Stomach (tissue), 9 donors: Measurements from ENCODE around the gene COL18A1. TPM values are rescaled to one million over a fixed set of nuclear protein-coding genes. Genes with fewer than 3 reads are reported as not detected.
"Not testable (repeated sequence)": the region's sequence is repeated elsewhere in the genome, so short reads cannot be mapped to it uniquely, and the experiment has no call there.

Experiments
- DNase-seq, 2 donors: peaks; one replicate each; pipeline versions ENCODE4 v3.0.0 to v3.0.0-alpha.2; 2013 to 2019
- H3K27ac ChIP-seq, 5 donors: fragments of 200-600 bp in 4 of 5; sonication (generic) in 4 of 5; one replicate each; pipeline ENCODE4 v1.5.1; 2013 to 2019; ENCODE audit warnings: mild to moderate bottlenecking in 1 of 5, moderate library complexity in 1 of 5
- H3K27me3 ChIP-seq, 3 donors: fragments of 200-600 bp; sonication (generic); one replicate each; pipeline ENCODE4 v1.5.1; 2017 to 2019; ENCODE audit warnings: mixed run types in 1 of 3
- H3K36me3 ChIP-seq, 4 donors: fragments of 200-600 bp; sonication (generic); 1 replicate in 3 of 4; 2 replicates in 1 of 4; pipeline ENCODE4 v1.5.1; 2016 to 2019
- H3K4me1 ChIP-seq, 4 donors: fragments of 200-600 bp; sonication (generic); one replicate each; pipeline ENCODE4 v1.5.1; 2016 to 2019
- H3K4me3 ChIP-seq, 4 donors: fragments of 200-600 bp; sonication (generic) in 3 of 4; one replicate each; pipeline ENCODE4 v1.5.1; 2016 to 2019; ENCODE audit warnings: mild to moderate bottlenecking in 1 of 4
- H3K9me3 ChIP-seq, 4 donors: fragments of 200-600 bp; sonication (generic); one replicate each; pipeline ENCODE4 v1.5.1; 2016 to 2019
- EP300 ChIP-seq: sonication (generic); formaldehyde crosslinking; IDR thresholded peaks from one replicate; pipeline ENCODE4 v1.6.1; 2017; ENCODE audit warnings: antibody characterized with exemption
- POLR2A ChIP-seq, 4 donors: fragments of 450-650 bp; IDR thresholded peaks; one replicate each; pipeline ENCODE4 v1.6.1; 2016; ENCODE audit warnings: antibody characterized with exemption in 4 of 4, control low read depth in 2 of 4, mild to moderate bottlenecking in 1 of 4, moderate library complexity in 1 of 4
- POLR2AphosphoS5 ChIP-seq, 3 donors: sonication (generic); formaldehyde crosslinking; IDR thresholded peaks; one replicate each; pipeline ENCODE4 v1.6.1; 2016; ENCODE audit warnings: antibody characterized with exemption in 3 of 3
- WGBS, 5 donors: extraction: QIAGEN DNeasy Blood & Tissue Kit in 3 of 5; methylation state at CpG; one replicate each; pipeline versions ENCODE4 v1.1.5 to v1.1.7; 2013 to 2018; 5-methylcytosine and 5-hydroxymethylcytosine counted together
- intact Hi-C: fragments of 100-400 bp; cut with DNase I; formaldehyde crosslinking; loops from one replicate; pipeline ENCODE4 v1.15.1; 2023; ENCODE audit warnings: low total_unique reads
- polyA plus RNA-seq, 3 donors: library from polyadenylated mRNA; stranded (reverse); fragments of 200-250 nt; gene quantifications; one replicate each; pipeline ENCODE4 v1.2.3, GENCODE V29; 2013
- total RNA-seq, 5 donors: library from RNA; depleted of rRNA; stranded (reverse); fragments of >200 nt; gene quantifications; one replicate each; pipeline versions ENCODE4 v1.1.0 to v1.2.3, GENCODE V29; 2014 to 2016
- TF ChIP-seq, protein P1 (sequence below), 7 experiments: fragments of 450-650 bp in 4 of 7; fragments of 200-600 bp in 3 of 7; sonication (generic) in 3 of 7; IDR thresholded peaks; one replicate each; pipeline ENCODE4 v1.5.1; 2016 to 2019; ENCODE audit warnings: antibody characterized with exemption in 7 of 7, control low read depth in 2 of 7, mild to moderate bottlenecking in 1 of 7
- donor health status: healthy with polysubstance abuse.
- donor health status: Bipolar disorder and iron deficiency.
- donor health status: healthy.

Gene COL18A1
- total and polyA plus RNA-seq, 8 donors: 19.8 to 212 (median 34.6) TPM

- no peaks in the 10 kb centered on the region for H3K9me3 ChIP-seq
- no peak overlapping the region for H3K4me3 ChIP-seq
- intact Hi-C loops: no loop called here
- no peak for TF ChIP-seq POLR2A (IDR thresholded peaks at IDR 0.05)
- TF ChIP-seq, protein P1, sequence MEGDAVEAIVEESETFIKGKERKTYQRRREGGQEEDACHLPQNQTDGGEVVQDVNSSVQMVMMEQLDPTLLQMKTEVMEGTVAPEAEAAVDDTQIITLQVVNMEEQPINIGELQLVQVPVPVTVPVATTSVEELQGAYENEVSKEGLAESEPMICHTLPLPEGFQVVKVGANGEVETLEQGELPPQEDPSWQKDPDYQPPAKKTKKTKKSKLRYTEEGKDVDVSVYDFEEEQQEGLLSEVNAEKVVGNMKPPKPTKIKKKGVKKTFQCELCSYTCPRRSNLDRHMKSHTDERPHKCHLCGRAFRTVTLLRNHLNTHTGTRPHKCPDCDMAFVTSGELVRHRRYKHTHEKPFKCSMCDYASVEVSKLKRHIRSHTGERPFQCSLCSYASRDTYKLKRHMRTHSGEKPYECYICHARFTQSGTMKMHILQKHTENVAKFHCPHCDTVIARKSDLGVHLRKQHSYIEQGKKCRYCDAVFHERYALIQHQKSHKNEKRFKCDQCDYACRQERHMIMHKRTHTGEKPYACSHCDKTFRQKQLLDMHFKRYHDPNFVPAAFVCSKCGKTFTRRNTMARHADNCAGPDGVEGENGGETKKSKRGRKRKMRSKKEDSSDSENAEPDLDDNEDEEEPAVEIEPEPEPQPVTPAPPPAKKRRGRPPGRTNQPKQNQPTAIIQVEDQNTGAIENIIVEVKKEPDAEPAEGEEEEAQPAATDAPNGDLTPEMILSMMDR (IDR thresholded peaks at IDR 0.05): no peak
- no peak for TF ChIP-seq POLR2AphosphoS5 (IDR thresholded peaks at IDR 0.05)
- no peak for TF ChIP-seq EP300
- H3K27ac ChIP-seq: peak overlapping the region; percentile 61 to 72 (median 65)
- 84 to 95% (median 90%) methylated on average over 16 to 17 of the region's 17 CpGs for WGBS, 5 donors
- no peaks in the 10 kb centered on the region for H3K36me3 ChIP-seq
- DNase-seq: no peak
- peaks cover 26 to 40% (median 27%) of the 10 kb centered on the region in 4 donors for H3K4me1 ChIP-seq
- no peaks in the 10 kb centered on the region for H3K27me3 ChIP-seq
Observed at GRCh38 chr21:45366476-45366875, 38.5 kb upstream of the COL18A1 start.

DNA sequence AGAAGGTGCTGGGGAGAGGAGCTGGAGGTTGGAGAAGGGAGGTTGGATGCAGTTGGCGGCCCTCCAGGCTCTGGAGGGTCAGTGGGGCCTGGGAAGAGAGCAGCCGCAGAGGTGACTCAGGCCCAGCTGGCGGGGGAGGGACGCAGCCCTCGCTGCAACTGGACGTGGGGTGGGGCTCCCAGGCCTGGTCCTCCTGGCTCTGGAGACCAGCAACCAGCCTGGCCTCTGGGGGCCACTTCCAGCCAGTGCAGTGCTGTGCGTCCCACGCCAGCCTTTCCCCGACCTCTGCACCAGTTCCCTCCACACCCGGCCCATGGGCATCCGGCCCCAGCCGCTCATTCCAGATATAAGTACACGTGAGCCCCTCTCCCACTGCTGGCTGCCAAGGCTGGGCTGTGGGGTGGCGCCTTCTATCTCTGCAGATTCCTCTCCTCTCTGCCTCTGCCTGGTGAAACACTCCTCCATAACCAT, 38.0 kb upstream of the COL18A1 start:
- DNase-seq: peak; percentile 50 to 80
- H3K4me1 ChIP-seq: peaks cover 26 to 40% (median 27%) of the 10 kb centered on the region in 4 donors
- H3K4me3 ChIP-seq: no peak overlapping the region
- no peaks in the 10 kb centered on the region for H3K9me3 ChIP-seq
- intact Hi-C loops: no loop called here
- H3K27me3 ChIP-seq: peaks cover 0 to 2% (median 0%) of the 10 kb centered on the region in 3 donors
- peak overlapping the region; percentile 61 to 72 (median 65) for H3K27ac ChIP-seq
- peak in 1 of 3 donors; percentile 51 for TF ChIP-seq POLR2AphosphoS5 (IDR thresholded peaks at IDR 0.05)
- no peak for TF ChIP-seq POLR2A (IDR thresholded peaks at IDR 0.05)
- WGBS, 5 donors: 35 to 55% (median 43%) methylated on average over 2 to 14 of the region's 14 CpGs
- no peaks in the 10 kb centered on the region for H3K36me3 ChIP-seq

DNA sequence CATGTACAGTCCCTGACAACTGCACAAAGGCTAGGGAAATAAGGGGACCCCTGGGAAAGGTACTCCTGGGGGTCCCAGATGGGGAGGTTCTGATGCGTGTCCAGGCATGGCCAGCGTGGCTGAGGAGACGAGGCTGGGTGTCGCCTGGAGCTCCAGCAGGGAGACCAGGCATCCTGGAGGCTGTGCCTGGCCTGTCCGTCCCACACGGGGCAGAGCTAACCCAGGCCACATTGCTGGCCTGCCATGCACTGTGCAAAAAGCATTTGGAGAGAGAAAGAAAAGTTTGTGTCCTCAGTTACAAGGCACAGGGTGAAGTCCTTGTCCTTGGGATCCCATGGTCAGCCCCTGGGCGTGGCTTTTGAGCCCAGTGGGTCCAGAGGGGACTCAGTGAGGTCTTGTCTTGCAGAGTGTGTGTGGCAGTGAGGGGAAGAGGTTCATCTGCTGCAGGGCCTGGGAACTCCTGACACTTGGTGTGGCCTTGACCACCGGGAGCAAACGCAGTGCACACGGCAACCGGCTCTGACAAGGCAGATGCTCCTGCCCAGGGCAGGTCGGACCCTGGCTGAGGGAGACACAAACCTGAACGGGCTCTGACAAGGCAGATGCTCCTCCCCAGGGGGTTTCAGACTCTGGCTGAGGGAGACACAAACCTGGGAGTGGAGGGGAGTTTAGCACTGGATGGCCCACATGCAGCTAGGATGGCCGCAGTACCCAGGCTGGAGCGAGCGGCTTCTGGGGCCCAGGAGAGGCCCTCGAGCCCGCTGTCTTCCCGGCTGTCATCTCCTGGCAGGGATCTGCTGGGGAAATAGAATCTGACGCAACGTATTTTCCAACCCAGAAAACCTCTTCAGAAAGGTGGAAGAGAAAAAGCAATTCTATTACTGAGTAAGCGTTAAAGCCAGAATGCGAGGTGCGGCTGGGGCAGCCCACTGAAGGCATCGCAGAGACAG, 37.3 kb upstream of the COL18A1 start:
- Histone ChIP-seq H3K27me3 (peaks cover 0 to 4% (median 0%) of the 10 kb centered on the region in 3 donors), H3K4me1 (peaks cover 26 to 40% (median 27%) of the 10 kb centered on the region in 4 donors), H3K9me3 (no peaks in the 10 kb centered on the region), H3K4me3 (no peak overlapping the region), H3K36me3 (no peaks in the 10 kb centered on the region), H3K27ac (peak overlapping the region; percentile 29 to 72 (median 62))
- WGBS, 5 donors: 79 to 89% (median 81%) methylated on average over 19 to 25 of the region's 25 CpGs
- DNase-seq: no peak
- TF ChIP-seq, protein P1 (IDR thresholded peaks at IDR 0.05): no peak
- TF ChIP-seq POLR2A (IDR thresholded peaks at IDR 0.05) (no peak), EP300 (no peak), POLR2AphosphoS5 (IDR thresholded peaks at IDR 0.05) (no peak)
- intact Hi-C loops: no loop called here

DNA sequence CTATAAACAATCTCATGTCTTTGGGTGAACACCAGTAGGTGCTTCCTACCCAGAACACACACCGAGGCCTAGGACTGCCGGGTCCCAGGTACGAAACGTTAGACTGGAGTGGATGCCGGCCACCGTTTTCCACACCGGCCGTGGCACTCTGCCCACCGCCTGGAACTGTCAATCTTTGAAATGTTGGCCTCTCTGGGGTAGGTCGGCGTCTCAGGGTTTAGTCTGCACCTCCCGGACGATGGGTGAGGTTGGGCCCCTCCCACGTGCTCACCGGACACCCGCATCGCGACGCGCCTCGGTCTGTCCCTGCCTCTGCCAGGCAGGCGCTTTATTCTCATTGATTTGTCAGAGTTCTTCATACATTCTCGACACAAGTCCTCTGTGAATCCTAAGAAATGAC, 35.9 kb upstream of the COL18A1 start:
- H3K9me3 ChIP-seq, H3K27ac ChIP-seq, DNase-seq, H3K4me3 ChIP-seq, intact Hi-C loops, H3K36me3 ChIP-seq: not testable (repeated sequence)
- WGBS, 5 donors: 87 to 93% (median 91%) methylated on average over 23 of the region's 23 CpGs
- peaks cover 0 to 18% (median 0%) of the 10 kb centered on the region in 3 donors for H3K27me3 ChIP-seq
- peaks cover 19 to 32% (median 22%) of the 10 kb centered on the region in 4 donors for H3K4me1 ChIP-seq

DNA sequence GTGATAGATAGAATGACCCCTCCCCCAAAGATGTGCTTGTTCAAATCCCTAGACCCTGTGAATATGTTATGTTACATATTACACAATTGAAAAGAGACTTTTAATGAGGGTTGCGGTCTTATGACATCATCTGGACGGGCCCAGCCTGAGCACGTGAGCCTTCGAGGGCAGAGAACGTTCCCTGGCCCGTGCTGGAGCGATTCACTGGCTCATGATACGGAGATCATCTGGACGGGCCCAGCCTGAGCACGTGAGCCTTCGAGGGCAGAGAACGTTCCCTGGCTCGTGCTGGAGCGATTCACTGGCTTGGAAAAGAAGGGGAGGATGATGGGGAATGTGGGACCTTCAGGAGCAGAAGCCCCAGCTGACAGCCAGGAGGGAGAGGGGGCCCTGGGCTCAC, 34.4 kb upstream of the COL18A1 start:
- Histone ChIP-seq H3K27ac (peak overlapping the region in 1 of 5 donors; percentile 42), H3K9me3 (no peaks in the 10 kb centered on the region), H3K4me3 (no peak overlapping the region), H3K36me3 (no peaks in the 10 kb centered on the region), H3K27me3 (peaks cover 0 to 29% (median 0%) of the 10 kb centered on the region in 3 donors), H3K4me1 (peaks cover 6 to 17% (median 8%) of the 10 kb centered on the region in 4 donors)
- no peak for TF ChIP-seq EP300
- TF ChIP-seq POLR2A (IDR thresholded peaks at IDR 0.05): no peak
- TF ChIP-seq, protein P1 (IDR thresholded peaks at IDR 0.05): no peak
- no peak for TF ChIP-seq POLR2AphosphoS5 (IDR thresholded peaks at IDR 0.05)
- WGBS, 5 donors: 76 to 88% (median 85%) methylated on average over 12 to 14 of the region's 14 CpGs
- DNase-seq: no peak
- intact Hi-C loops: no loop called here
